CD4-positive, alpha-beta T cell (primary cell): Measurements from ENCODE around the gene GLDC. TPM values are rescaled to one million over a fixed set of nuclear protein-coding genes. Genes with fewer than 3 reads are reported as not detected.

Experiments used
- ATAC-seq: fragments of 200-7000 bp; cut with Tn5 transposase; one replicate; pipeline ENCODE4 v1.10.0; 2022; ENCODE audit warnings: mild to moderate bottlenecking; ENCODE audit not compliant: poor library complexity
- CTCF ChIA-PET: fragments of 350-600 bp; sonication (Branson Sonifier 250); formaldehyde crosslinking; loops from one replicate; lab custom pipeline; 2021; ENCODE audit warnings: antibody characterized with exemption, inconsistent platforms; lab: Charles Lee
- POLR2A ChIA-PET: fragments of 350-600 bp; sonication (Branson Sonifier 250); formaldehyde crosslinking; loops from one replicate; lab custom pipeline; 2021; ENCODE audit warnings: antibody characterized with exemption, inconsistent platforms; lab: Charles Lee
- DNase-seq, 14 experiments: peaks; one replicate each; pipeline ENCODE4 v3.0.0-alpha.2; 2013 to 2020; ENCODE audit warnings: mixed read lengths in 2 of 14
- H3K27ac ChIP-seq, 2 donors: one replicate each; pipeline versions ENCODE4 v1.5.1 to v1.7.0; 2013; ENCODE audit warnings: low read length in 2 of 2, low read depth in 1 of 2, mild to moderate bottlenecking in 1 of 2
- H3K27me3 ChIP-seq, 2 experiments: 1 replicate in 1 of 2; 2 replicates in 1 of 2; pipeline versions ENCODE4 v1.6.1 to v1.7.0; 2013; ENCODE audit warnings: low read length in 2 of 2, control low read depth in 1 of 2, mild to moderate bottlenecking in 1 of 2, moderate library complexity in 1 of 2; ENCODE audit not compliant: insufficient read depth in 2 of 2, control insufficient read depth in 1 of 2
- H3K36me3 ChIP-seq: one replicate; pipeline ENCODE4 v1.6.1; 2013; ENCODE audit warnings: low read length, control low read depth; ENCODE audit not compliant: insufficient read depth
- H3K4me1 ChIP-seq: one replicate; pipeline ENCODE4 v1.6.1; 2013; ENCODE audit warnings: low read length, control low read depth; ENCODE audit not compliant: insufficient read depth
- H3K4me3 ChIP-seq: one replicate; pipeline ENCODE4 v1.5.1; 2013; ENCODE audit warnings: mild to moderate bottlenecking, low read length, moderate library complexity
- H3K9me3 ChIP-seq, 2 experiments: 1 replicate in 1 of 2; 2 replicates in 1 of 2; pipeline versions ENCODE4 v1.6.1 to v1.7.0; 2013; ENCODE audit warnings: low read length in 2 of 2, mild to moderate bottlenecking in 2 of 2, control low read depth in 1 of 2, moderate library complexity in 1 of 2; ENCODE audit not compliant: control insufficient read depth in 1 of 2, insufficient read depth in 1 of 2
- H3K27ac Mint-ChIP-seq: one replicate; pipeline ENCODE4 v1.8.0; 2020; ENCODE audit warnings: mixed read lengths
- H3K27me3 Mint-ChIP-seq: one replicate; pipeline ENCODE4 v1.8.0; 2021; ENCODE audit warnings: mixed read lengths
- H3K36me3 Mint-ChIP-seq: one replicate; pipeline ENCODE4 v1.8.0; 2021; ENCODE audit warnings: low read depth, mixed read lengths
- H3K4me1 Mint-ChIP-seq: one replicate; pipeline ENCODE4 v1.8.0; 2021; ENCODE audit warnings: low read depth, mixed read lengths
- H3K4me3 Mint-ChIP-seq: one replicate; pipeline ENCODE4 v1.8.0; 2020; ENCODE audit warnings: mild to moderate bottlenecking, mixed read lengths
- H3K9me3 Mint-ChIP-seq: one replicate; pipeline ENCODE4 v1.8.0; 2020; ENCODE audit warnings: mixed read lengths
- intact Hi-C, 2 experiments: fragments of 100-400 bp; cut with DNase I in 1 of 2; cut with micrococcal nuclease in 1 of 2; formaldehyde crosslinking; loops; one replicate each; pipeline versions ENCODE4 v1.15.1 to v1.9.0; 2023 to 2025; cut with DNase I, micrococcal nuclease
- total RNA-seq, 174 experiments: library from RNA in 2 of 174; stranded (reverse) in 2 of 174; gene quantifications; one replicate each; pipeline ENCODE4 v1.2.3 and lab custom pipeline; 2021 to 2026
- TF ChIP-seq, protein P1 (sequence below): fragments of 200-600 bp; IDR thresholded peaks from one replicate; pipeline ENCODE4 v1.8.0; 2022; ENCODE audit warnings: antibody characterized with exemption, mild to moderate bottlenecking

GLDC gene
- total RNA-seq, 2 experiments from 2014 or later: not detected

DNA sequence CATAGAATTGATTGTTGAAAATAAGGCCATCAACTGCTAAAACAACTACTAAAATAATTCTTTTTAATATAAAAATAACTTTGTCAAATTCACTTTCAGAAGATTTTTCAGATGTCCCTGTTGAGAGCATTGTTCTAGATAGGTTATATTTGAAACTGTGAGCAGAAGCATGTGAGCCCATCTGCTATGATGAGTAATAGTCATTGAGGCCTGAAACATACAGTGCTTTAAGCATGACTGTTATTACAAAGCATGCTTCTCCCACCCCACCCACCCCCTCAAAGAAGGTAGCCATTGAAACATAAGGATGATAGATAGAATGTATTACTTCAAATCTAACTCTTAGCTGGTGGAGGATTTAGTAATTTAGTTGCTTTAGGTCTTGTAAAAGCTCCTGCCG lies 146.5 kb downstream of the GLDC start:
- peaks cover 71% of the 10 kb centered on the region for H3K36me3 ChIP-seq
- intact Hi-C loops: no loop called here
- Mint-ChIP-seq H3K36me3 (peaks cover 86% of the 10 kb centered on the region), H3K4me3 (no peak overlapping the region), H3K27me3 (no peaks in the 10 kb centered on the region), H3K9me3 (no peaks in the 10 kb centered on the region), H3K27ac (peak overlapping the region; percentile 30), H3K4me1 (no peaks in the 10 kb centered on the region)
- POLR2A ChIA-PET: no interaction called here
- no peaks in the 10 kb centered on the region for H3K4me1 ChIP-seq
- no peaks in the 10 kb centered on the region for H3K9me3 ChIP-seq
- H3K4me3 ChIP-seq: no peak overlapping the region
- TF ChIP-seq, protein P1, sequence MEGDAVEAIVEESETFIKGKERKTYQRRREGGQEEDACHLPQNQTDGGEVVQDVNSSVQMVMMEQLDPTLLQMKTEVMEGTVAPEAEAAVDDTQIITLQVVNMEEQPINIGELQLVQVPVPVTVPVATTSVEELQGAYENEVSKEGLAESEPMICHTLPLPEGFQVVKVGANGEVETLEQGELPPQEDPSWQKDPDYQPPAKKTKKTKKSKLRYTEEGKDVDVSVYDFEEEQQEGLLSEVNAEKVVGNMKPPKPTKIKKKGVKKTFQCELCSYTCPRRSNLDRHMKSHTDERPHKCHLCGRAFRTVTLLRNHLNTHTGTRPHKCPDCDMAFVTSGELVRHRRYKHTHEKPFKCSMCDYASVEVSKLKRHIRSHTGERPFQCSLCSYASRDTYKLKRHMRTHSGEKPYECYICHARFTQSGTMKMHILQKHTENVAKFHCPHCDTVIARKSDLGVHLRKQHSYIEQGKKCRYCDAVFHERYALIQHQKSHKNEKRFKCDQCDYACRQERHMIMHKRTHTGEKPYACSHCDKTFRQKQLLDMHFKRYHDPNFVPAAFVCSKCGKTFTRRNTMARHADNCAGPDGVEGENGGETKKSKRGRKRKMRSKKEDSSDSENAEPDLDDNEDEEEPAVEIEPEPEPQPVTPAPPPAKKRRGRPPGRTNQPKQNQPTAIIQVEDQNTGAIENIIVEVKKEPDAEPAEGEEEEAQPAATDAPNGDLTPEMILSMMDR: no peak
- ATAC-seq: no peak
- no peaks in the 10 kb centered on the region for H3K27me3 ChIP-seq
- CTCF ChIA-PET: interaction anchor here (0.9 kb wide), 1 partner anchor 12 kb away, joined by 4 read pairs; no protein-coding TSS in a partner anchor
- no peak for DNase-seq
- no peak overlapping the region for H3K27ac ChIP-seq

DNA sequence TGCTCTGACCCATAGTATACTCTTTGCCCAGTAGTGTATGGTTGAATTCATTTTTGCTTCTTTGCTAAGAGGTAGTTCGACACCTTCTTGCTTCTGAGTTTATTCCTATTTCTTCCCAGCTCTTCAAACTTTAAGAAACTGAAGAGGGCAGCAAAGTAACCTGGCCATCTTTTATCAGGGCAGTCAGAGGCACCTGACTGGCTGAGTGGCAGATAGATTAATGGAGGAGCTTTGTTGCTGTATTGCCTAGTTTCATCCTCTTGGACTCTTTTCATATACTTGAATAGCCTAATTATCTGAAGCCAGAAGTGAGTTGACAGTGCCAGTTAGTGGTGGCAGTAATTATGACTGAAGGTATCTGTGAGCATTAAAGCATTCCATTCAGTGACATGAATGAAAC lies 150.1 kb downstream of the GLDC start:
- Mint-ChIP-seq H3K36me3 (peaks cover 87% of the 10 kb centered on the region), H3K4me1 (peaks cover 9% of the 10 kb centered on the region), H3K4me3 (no peak overlapping the region), H3K27ac (peak overlapping the region; percentile 48), H3K27me3 (no peaks in the 10 kb centered on the region), H3K9me3 (no peaks in the 10 kb centered on the region)
- Histone ChIP-seq H3K9me3 (no peaks in the 10 kb centered on the region), H3K27ac (no peak overlapping the region), H3K4me3 (no peak overlapping the region), H3K4me1 (no peaks in the 10 kb centered on the region), H3K36me3 (peaks cover 83% of the 10 kb centered on the region), H3K27me3 (no peaks in the 10 kb centered on the region)
- POLR2A ChIA-PET: no interaction called here
- ATAC-seq: no peak
- TF ChIP-seq, protein P1: no peak
- no peak for DNase-seq
- intact Hi-C loops: no loop called here
- CTCF ChIA-PET: no interaction called here

DNA sequence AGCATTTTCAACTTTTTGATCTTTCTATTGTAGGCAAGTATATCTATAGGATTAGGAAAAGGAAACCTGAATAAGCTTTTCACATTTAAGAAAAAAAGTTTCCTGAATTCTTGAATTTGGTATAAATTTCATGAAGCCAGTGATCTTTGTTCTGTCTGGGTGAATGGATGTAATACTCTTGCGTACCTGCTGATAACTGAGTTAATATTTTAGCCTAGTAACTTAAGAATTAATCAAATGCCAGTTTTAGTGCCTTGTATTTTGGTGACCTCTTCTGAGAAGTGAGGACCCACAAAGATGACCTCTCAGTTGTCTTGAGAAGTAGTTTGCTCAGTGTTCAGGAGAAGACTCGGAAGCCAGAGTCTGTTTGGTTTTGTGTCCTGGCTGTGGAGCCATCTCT lies 154.7 kb downstream of the GLDC start:
- DNase-seq (no peak), ATAC-seq (no peak)
- Mint-ChIP-seq H3K36me3 (peaks cover 81% of the 10 kb centered on the region), H3K27ac (no peak overlapping the region), H3K27me3 (no peaks in the 10 kb centered on the region), H3K4me3 (no peak overlapping the region), H3K4me1 (peaks cover 9% of the 10 kb centered on the region), H3K9me3 (no peaks in the 10 kb centered on the region)
- ChIA-PET POLR2A (interaction anchor here (1.5 kb wide), 1 partner anchor 78 kb away, joined by 4 read pairs; the partner anchor contains the start of gene UHRF2), CTCF (no interaction called here)
- Histone ChIP-seq H3K36me3 (peaks cover 78% of the 10 kb centered on the region), H3K27me3 (no peaks in the 10 kb centered on the region), H3K4me1 (no peaks in the 10 kb centered on the region), H3K27ac (no peak overlapping the region), H3K9me3 (no peaks in the 10 kb centered on the region), H3K4me3 (no peak overlapping the region)
- TF ChIP-seq, protein P1: no peak
- intact Hi-C loops: no loop called here
